ENCODE data around the gene TXNDC11.

- TF ChIP-seq GATA2 (IDR thresholded peaks at IDR 0.05; ENCODE audit: low read depth, low read length) = no peak
- no peak for TF ChIP-seq GATA3 (IDR thresholded peaks at IDR 0.05; ENCODE audit: low read depth, low read length)
Measured at GRCh38 chr16:11759997-11760396, 17.3 kb upstream of the TXNDC11 start.

All from SH-SY5Y (cell line).